ENCODE data around the gene MAT2A. TPM values are rescaled to one million over a fixed set of nuclear protein-coding genes. Genes with fewer than 3 reads are reported as not detected.

Gene MAT2A
- total RNA-seq, 1 experiment from 2014 or later = 250 TPM

GRCh38 chr2:85550486-85550885, 11.5 kb downstream of the MAT2A start:
- peaks cover 93% of the 10 kb centered on the region for H3K36me3 Mint-ChIP-seq (ENCODE audit: insufficient read depth, unreplicated experiment)
- no peak for DNase-seq

DNA sequence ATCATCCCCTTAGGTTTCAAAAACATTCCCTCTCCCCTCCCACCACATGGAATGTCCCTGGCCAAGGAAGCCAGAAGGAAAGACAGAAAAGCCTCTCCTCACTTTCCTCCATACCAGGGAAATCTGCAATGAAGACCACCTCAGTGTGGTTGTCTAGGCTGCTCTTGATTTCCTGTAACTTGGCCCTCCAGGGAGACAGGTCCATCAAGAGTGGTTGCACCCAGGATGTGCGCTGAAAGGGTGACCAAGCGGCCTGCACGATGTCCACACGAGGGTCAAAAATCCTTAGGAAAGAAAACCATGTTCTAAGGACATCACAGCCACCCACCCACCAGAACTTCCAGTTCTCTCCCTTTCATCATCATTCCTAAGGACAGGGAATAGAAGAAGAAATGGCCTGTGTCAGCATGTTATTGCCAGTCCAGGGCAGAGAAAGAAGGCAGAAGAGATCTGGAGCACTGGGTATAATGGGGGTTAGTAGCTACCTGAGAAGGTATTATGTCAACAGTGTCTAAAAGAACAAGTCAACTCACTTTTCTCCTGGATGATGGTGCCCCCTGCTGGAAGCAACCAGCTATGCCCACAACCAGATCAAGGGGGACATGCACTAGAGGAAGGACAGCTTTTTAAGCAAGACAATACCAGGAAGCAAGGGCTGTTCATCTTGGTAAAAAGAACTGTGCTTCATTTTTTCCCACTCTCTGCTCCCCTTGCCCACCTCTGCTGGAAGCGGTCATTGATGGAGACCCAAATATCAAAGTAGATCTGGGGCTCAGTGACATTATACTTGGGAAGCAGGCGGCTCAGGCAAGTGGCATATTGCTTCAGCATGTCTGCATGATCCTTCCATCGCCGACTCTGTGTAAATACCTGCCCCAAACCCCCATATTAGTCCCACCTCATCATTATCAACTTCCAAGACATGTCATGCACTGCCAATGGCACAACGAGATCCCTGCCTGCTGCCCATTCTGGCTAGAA, 13.0 kb downstream of the MAT2A start:
- BruUV-seq (replicated peaks) = no TSS peak
- CTCF ChIA-PET = interaction anchor here (0.6 to 4.5 kb wide), 26 partner anchors 8 to 419 kb away, joined by 3 to 67 read pairs (median 3); partner anchors contain the start of genes C2orf68, GGCX, MAT2A and RNF181
- Mint-ChIP-seq H3K27ac (ENCODE audit: unreplicated experiment) (no peak overlapping the region), H3K36me3 (ENCODE audit: insufficient read depth, unreplicated experiment) (peaks cover 92% of the 10 kb centered on the region), H3K4me3 (ENCODE audit: unreplicated experiment) (no peak overlapping the region), H3K27me3 (ENCODE audit: insufficient read depth, unreplicated experiment) (no peaks in the 10 kb centered on the region), H3K9me3 (ENCODE audit: unreplicated experiment) (no peaks in the 10 kb centered on the region), H3K4me1 (ENCODE audit: low read depth, unreplicated experiment) (no peaks in the 10 kb centered on the region)
- no peaks in the 10 kb centered on the region for H3K9me3 ChIP-seq
- H3K4me3 ChIP-seq (ENCODE audit: low read depth, low read length) = no peak overlapping the region
- POLR2A ChIA-PET = interaction anchor here (0.5 to 3.6 kb wide), 8 partner anchors 10 to 152 kb away, joined by 3 to 32 read pairs (median 6); partner anchors contain the start of genes GGCX, MAT2A and VAMP8
- peaks cover 7% of the 10 kb centered on the region; the same call in 1 of the 2 replicates for H3K36me3 ChIP-seq (ENCODE audit: control insufficient read depth, insufficient read depth, low read length)
- TF ChIP-seq CTCF (IDR thresholded peaks at IDR 0.05; ENCODE audit: insufficient read depth in 1 of 2, low read depth in 1 of 2, low read length in 1 of 2, severe bottlenecking in 1 of 2, unreplicated experiment in 1 of 2) = peak; percentile 93
- DNase-seq = peak; percentile 81 to 89
- no peaks in the 10 kb centered on the region for H3K27me3 ChIP-seq (replicated peaks; ENCODE audit: control insufficient read depth, insufficient read depth, low read length)
- H3K4me1 ChIP-seq = no peaks in the 10 kb centered on the region
- intact Hi-C loops (cut with micrococcal nuclease; ENCODE audit: unreplicated experiment) = loop anchor here (1.0 to 5.0 kb wide), 4 partner anchors 132 to 485 kb away; partner anchors contain the start of genes ELMOD3 and RETSAT

More at GRCh38 chr2:85550486-85550885, 11.5 kb downstream of the MAT2A start:
- Histone ChIP-seq H3K4me3 (ENCODE audit: low read depth, low read length) (no peak overlapping the region), H3K36me3 (ENCODE audit: control insufficient read depth, insufficient read depth, low read length) (peaks cover 7% of the 10 kb centered on the region; the same call in 1 of the 2 replicates), H3K4me1 (no peaks in the 10 kb centered on the region), H3K27me3 (replicated peaks; ENCODE audit: control insufficient read depth, insufficient read depth, low read length) (no peaks in the 10 kb centered on the region), H3K9me3 (no peaks in the 10 kb centered on the region)
- POLR2A ChIA-PET = interaction anchor here (1.4 to 3.6 kb wide), 2 partner anchors 11 to 129 kb away, joined by 4 to 32 read pairs; partner anchors contain the start of gene MAT2A
- Mint-ChIP-seq H3K4me1 (ENCODE audit: low read depth, unreplicated experiment) (no peaks in the 10 kb centered on the region), H3K9me3 (ENCODE audit: unreplicated experiment) (no peaks in the 10 kb centered on the region), H3K27ac (ENCODE audit: unreplicated experiment) (no peak overlapping the region), H3K4me3 (ENCODE audit: unreplicated experiment) (no peak overlapping the region), H3K27me3 (ENCODE audit: insufficient read depth, unreplicated experiment) (no peaks in the 10 kb centered on the region)
- intact Hi-C loops (cut with micrococcal nuclease; ENCODE audit: unreplicated experiment) = loop anchor here (5.0 kb wide), 1 partner anchor 483 kb away; no protein-coding TSS in a partner anchor
- no peak for TF ChIP-seq CTCF (IDR thresholded peaks at IDR 0.05; ENCODE audit: insufficient read depth in 1 of 2, low read depth in 1 of 2, low read length in 1 of 2, severe bottlenecking in 1 of 2, unreplicated experiment in 1 of 2)
- no TSS peak for BruUV-seq (replicated peaks)
- CTCF ChIA-PET = interaction anchor here (2.9 to 4.5 kb wide), 2 partner anchors 11 to 130 kb away, joined by 32 to 67 read pairs; partner anchors contain the start of genes MAT2A and SH2D6

- no peak overlapping the region for H3K4me3 Mint-ChIP-seq (ENCODE audit: unreplicated experiment)
- H3K9me3 ChIP-seq = no peaks in the 10 kb centered on the region
- H3K27ac Mint-ChIP-seq (ENCODE audit: unreplicated experiment) = no peak overlapping the region
- H3K4me1 Mint-ChIP-seq (ENCODE audit: low read depth, unreplicated experiment) = peaks cover 7% of the 10 kb centered on the region
- H3K27me3 Mint-ChIP-seq (ENCODE audit: insufficient read depth, unreplicated experiment) = no peaks in the 10 kb centered on the region
- POLR2A ChIA-PET = no interaction called here
- H3K4me3 ChIP-seq (ENCODE audit: low read depth, low read length) = no peak overlapping the region
- H3K9me3 Mint-ChIP-seq (ENCODE audit: unreplicated experiment) = no peaks in the 10 kb centered on the region
- BruUV-seq (replicated peaks) = no TSS peak
- CTCF ChIA-PET = interaction anchor here (1.0 to 4.5 kb wide), 2 partner anchors 133 to 259 kb away, joined by 4 to 67 read pairs; partner anchors contain the start of gene SH2D6
- intact Hi-C loops (cut with micrococcal nuclease; ENCODE audit: unreplicated experiment) = loop anchor here (5.0 kb wide), 1 partner anchor 486 kb away; no protein-coding TSS in a partner anchor
- H3K36me3 ChIP-seq (ENCODE audit: control insufficient read depth, insufficient read depth, low read length) = peaks cover 7% of the 10 kb centered on the region; the same call in 1 of the 2 replicates
- H3K27me3 ChIP-seq (replicated peaks; ENCODE audit: control insufficient read depth, insufficient read depth, low read length) = no peaks in the 10 kb centered on the region
- H3K4me1 ChIP-seq = peaks cover 6% of the 10 kb centered on the region
- no peak for TF ChIP-seq CTCF (IDR thresholded peaks at IDR 0.05; ENCODE audit: insufficient read depth in 1 of 2, low read depth in 1 of 2, low read length in 1 of 2, severe bottlenecking in 1 of 2, unreplicated experiment in 1 of 2)
- DNase-seq = no peak
- peaks cover 86% of the 10 kb centered on the region for H3K36me3 Mint-ChIP-seq (ENCODE audit: insufficient read depth, unreplicated experiment)
Measured at GRCh38 chr2:85553184-85553583, 14.2 kb downstream of the MAT2A start.

All from Caco-2 (cell line).